Tibial nerve (tissue), 4 donors: ENCODE data around the gene NDUFB10. TPM values are rescaled to one million over a fixed set of nuclear protein-coding genes. Genes with fewer than 3 reads are reported as not detected.

Source experiments
- DNase-seq, 2 donors: peaks; one replicate each; pipeline ENCODE4 v3.0.0-alpha.2; 2019; ENCODE audit warnings: low spot score in 2 of 2
- H3K27ac ChIP-seq, 4 donors: fragments of 200-600 bp; sonication (generic) in 3 of 4; one replicate each; pipeline ENCODE4 v1.5.1; 2017 to 2019; ENCODE audit warnings: mild to moderate bottlenecking in 1 of 4
- H3K27me3 ChIP-seq, 2 donors: fragments of 200-600 bp; sonication (generic) in 1 of 2; one replicate each; pipeline versions ENCODE4 v1.5.1 to v1.6.0; 2017 to 2019
- H3K36me3 ChIP-seq, 3 donors: fragments of 200-600 bp; sonication (generic); one replicate each; pipeline ENCODE4 v1.5.1; 2018 to 2019
- H3K4me1 ChIP-seq, 4 donors: fragments of 200-600 bp; sonication (generic) in 3 of 4; one replicate each; pipeline ENCODE4 v1.5.1; 2017 to 2019
- H3K4me3 ChIP-seq, 4 donors: fragments of 200-600 bp; sonication (generic) in 3 of 4; one replicate each; pipeline ENCODE4 v1.5.1; 2017 to 2019; ENCODE audit warnings: mild to moderate bottlenecking in 1 of 4, moderate library complexity in 1 of 4
- H3K9me3 ChIP-seq, 4 donors: fragments of 200-600 bp; sonication (generic) in 3 of 4; one replicate each; pipeline ENCODE4 v1.5.1; 2017 to 2019
- EP300 ChIP-seq, 2 donors: sonication (generic); formaldehyde crosslinking; IDR thresholded peaks; one replicate each; pipeline ENCODE4 v1.6.1; 2017; ENCODE audit warnings: antibody characterized with exemption in 2 of 2, mild to moderate bottlenecking in 1 of 2
- POLR2A ChIP-seq, 2 donors: fragments of 450-650 bp; IDR thresholded peaks; one replicate each; pipeline ENCODE4 v1.6.1; 2017; ENCODE audit warnings: antibody characterized with exemption in 2 of 2, mild to moderate bottlenecking in 2 of 2, moderate library complexity in 2 of 2
- WGBS, 2 donors: methylation state at CpG; one replicate each; pipeline ENCODE4 v1.1.5; 2018; 5-methylcytosine and 5-hydroxymethylcytosine counted together
- total RNA-seq, 4 donors: library from RNA; depleted of rRNA; stranded (reverse); fragments of >200 nt; gene quantifications; one replicate each; pipeline ENCODE4 v1.1.0, GENCODE V29; 2016
- TF ChIP-seq, protein P1 (sequence below), 5 experiments: fragments of 200-600 bp in 3 of 5; fragments of 450-650 bp in 2 of 5; sonication (generic) in 3 of 5; IDR thresholded peaks; one replicate each; pipeline ENCODE4 v1.5.1; 2016 to 2019; ENCODE audit warnings: antibody characterized with exemption in 5 of 5, mild to moderate bottlenecking in 3 of 5, moderate library complexity in 2 of 5

NDUFB10 gene
- total RNA-seq, 4 donors from 2014 or later = 86.9 to 136 (median 116) TPM

DNA sequence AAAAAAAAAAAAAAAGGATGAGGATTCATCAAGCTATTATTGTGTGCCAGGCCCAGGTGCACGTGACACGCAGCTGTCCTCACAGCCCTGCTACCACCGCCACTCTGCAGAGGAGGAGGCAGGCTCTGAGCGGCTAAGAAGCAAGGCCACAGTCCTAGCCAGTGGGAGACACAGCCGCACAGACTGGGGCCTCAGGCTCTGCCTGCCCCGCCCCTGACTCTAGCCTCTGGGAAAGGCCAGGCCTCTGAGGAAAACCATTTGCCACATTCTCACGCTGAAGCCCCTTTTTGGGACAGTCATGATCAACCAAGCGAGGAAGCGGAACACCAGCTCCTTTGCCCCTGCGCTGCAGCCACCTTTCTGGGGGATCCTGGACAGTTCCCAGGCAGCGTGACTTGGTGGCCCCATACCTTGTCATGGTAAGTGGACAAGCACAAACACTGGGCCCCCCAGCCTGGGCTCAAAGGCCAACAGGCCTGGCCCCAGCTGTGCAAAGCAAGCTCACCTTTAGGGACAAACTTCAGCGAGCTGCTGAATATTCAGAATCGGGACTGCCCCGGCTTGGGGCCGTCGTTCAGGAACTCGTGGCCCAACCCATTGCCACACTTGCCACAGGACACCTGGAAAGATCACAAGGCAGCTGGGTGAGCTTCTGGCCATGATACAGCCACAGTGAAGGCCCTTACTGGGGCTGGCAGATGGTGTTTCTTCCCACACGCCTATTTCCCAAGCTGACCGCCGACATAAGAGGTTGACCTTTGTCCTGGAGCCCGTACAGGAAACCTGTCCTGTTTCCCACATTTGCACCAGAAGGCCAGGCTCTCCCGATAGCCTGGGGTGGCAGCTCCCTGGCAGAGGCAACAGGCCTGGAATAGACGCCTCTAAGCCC lies 18.8 kb upstream of the NDUFB10 start:
- Histone ChIP-seq H3K27me3 (no peaks in the 10 kb centered on the region), H3K27ac (peak overlapping the region in 1 of 4 donors; percentile 12), H3K4me1 (peaks cover 0 to 20% (median 10%) of the 10 kb centered on the region in 4 donors), H3K9me3 (no peaks in the 10 kb centered on the region), H3K36me3 (peaks cover 0 to 47% (median 9%) of the 10 kb centered on the region in 3 donors), H3K4me3 (no peak overlapping the region)
- TF ChIP-seq, protein P1, sequence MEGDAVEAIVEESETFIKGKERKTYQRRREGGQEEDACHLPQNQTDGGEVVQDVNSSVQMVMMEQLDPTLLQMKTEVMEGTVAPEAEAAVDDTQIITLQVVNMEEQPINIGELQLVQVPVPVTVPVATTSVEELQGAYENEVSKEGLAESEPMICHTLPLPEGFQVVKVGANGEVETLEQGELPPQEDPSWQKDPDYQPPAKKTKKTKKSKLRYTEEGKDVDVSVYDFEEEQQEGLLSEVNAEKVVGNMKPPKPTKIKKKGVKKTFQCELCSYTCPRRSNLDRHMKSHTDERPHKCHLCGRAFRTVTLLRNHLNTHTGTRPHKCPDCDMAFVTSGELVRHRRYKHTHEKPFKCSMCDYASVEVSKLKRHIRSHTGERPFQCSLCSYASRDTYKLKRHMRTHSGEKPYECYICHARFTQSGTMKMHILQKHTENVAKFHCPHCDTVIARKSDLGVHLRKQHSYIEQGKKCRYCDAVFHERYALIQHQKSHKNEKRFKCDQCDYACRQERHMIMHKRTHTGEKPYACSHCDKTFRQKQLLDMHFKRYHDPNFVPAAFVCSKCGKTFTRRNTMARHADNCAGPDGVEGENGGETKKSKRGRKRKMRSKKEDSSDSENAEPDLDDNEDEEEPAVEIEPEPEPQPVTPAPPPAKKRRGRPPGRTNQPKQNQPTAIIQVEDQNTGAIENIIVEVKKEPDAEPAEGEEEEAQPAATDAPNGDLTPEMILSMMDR (IDR thresholded peaks at IDR 0.05) = no peak
- TF ChIP-seq POLR2A (IDR thresholded peaks at IDR 0.05) (no peak), EP300 (IDR thresholded peaks at IDR 0.05) (no peak)
- 89 to 90% methylated on average over 12 to 23 of the region's 23 CpGs for WGBS, 2 donors
- no peak for DNase-seq

GRCh38 chr16:1941162-1942046 lies 17.9 kb upstream of the NDUFB10 start:
- peaks cover 0 to 20% (median 10%) of the 10 kb centered on the region in 4 donors for H3K4me1 ChIP-seq
- DNase-seq = no peak
- WGBS, 2 donors = 84 to 85% methylated on average over 30 of the region's 30 CpGs
- H3K4me3 ChIP-seq = peak overlapping the region in 1 of 4 donors; percentile 62
- peaks cover 0 to 47% (median 9%) of the 10 kb centered on the region in 3 donors for H3K36me3 ChIP-seq
- H3K27me3 ChIP-seq = no peaks in the 10 kb centered on the region
- peak overlapping the region in 3 of 4 donors; percentile 79 to 91 (median 84) for H3K27ac ChIP-seq
- TF ChIP-seq POLR2A (IDR thresholded peaks at IDR 0.05) = no peak
- TF ChIP-seq EP300 (IDR thresholded peaks at IDR 0.05) = no peak
- TF ChIP-seq, protein P1 (IDR thresholded peaks at IDR 0.05) = no peak
- H3K9me3 ChIP-seq = no peaks in the 10 kb centered on the region

- Histone ChIP-seq H3K27me3 (no peaks in the 10 kb centered on the region), H3K27ac (peak overlapping the region in 3 of 4 donors; percentile 79 to 91 (median 84)), H3K9me3 (no peaks in the 10 kb centered on the region), H3K36me3 (peaks cover 0 to 42% (median 9%) of the 10 kb centered on the region in 3 donors), H3K4me1 (peaks cover 0 to 20% (median 10%) of the 10 kb centered on the region in 4 donors), H3K4me3 (peak overlapping the region; percentile 62 to 92 (median 74))
- no peak for DNase-seq
- TF ChIP-seq, protein P1 (IDR thresholded peaks at IDR 0.05) = no peak
- no peak for TF ChIP-seq POLR2A (IDR thresholded peaks at IDR 0.05)
- no peak for TF ChIP-seq EP300 (IDR thresholded peaks at IDR 0.05)
- WGBS, 2 donors = 10% methylated on average over 14 to 16 of the region's 17 CpGs
Observed at GRCh38 chr16:1942047-1942809, 17.1 kb upstream of the NDUFB10 start.

- H3K27ac ChIP-seq = peak within 1 kb of the TSS; percentile 56 to 91 (median 82)
Observed at GRCh38 chr16:1942810-1943726, 16.3 kb upstream of the NDUFB10 start, which contains the start of gene MSRB1. MSRB1 (minus strand) TSS chr16:1943199; CDS start chr16:1943156, 43 bp downstream.

More at GRCh38 chr16:1942810-1943726, 16.3 kb upstream of the NDUFB10 start, which contains the start of gene MSRB1:
- H3K4me1 ChIP-seq = peaks cover 0 to 20% (median 10%) of the 10 kb centered on the region in 4 donors
- no peaks in the 10 kb centered on the region for H3K9me3 ChIP-seq
- peak; percentile 100 for DNase-seq
- TF ChIP-seq POLR2A (IDR thresholded peaks at IDR 0.05) = peak; percentile 62 to 87
- TF ChIP-seq, protein P1 (IDR thresholded peaks at IDR 0.05) = peak in 1 of 5 experiments; percentile 7
- TF ChIP-seq EP300 (IDR thresholded peaks at IDR 0.05) = peak; percentile 85 to 92
- 2 to 3% methylated on average over 37 to 54 of the region's 77 CpGs for WGBS, 2 donors
- H3K4me3 ChIP-seq = peak within 1 kb of the TSS; percentile 62 to 92 (median 74)
- H3K27me3 ChIP-seq = no peaks in the 10 kb centered on the region
- H3K36me3 ChIP-seq = peaks cover 0 to 34% (median 9%) of the 10 kb centered on the region in 3 donors
